ENCODE results near the gene DNER. TPM values are rescaled to one million over a fixed set of nuclear protein-coding genes. Genes with fewer than 3 reads are reported as not detected.

The DNER gene
- total RNA-seq, 2 donors from 2014 or later = 2.6 to 6.0 TPM

DNA sequence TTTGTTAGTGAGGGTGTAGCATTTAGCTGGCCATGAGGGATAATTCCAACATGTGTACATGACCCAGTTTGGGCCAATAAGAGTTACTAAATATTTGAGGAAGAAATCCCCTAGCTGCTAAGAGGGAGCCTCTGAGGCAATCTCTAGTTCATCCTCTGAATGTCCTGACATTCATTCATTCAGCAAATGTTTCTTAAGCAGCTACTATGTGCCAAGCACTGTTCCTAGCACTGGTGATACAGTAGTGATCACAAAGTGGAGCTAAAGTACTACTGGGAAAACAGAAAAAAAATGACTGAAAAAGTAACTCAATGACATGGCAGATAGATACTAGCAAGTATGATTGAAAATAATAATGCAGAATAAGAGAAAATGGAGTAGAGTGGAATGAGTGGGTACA is 363.5 kb downstream of the DNER start:
- no peak overlapping the region for H3K4me3 ChIP-seq
- no peak overlapping the region for H3K27ac ChIP-seq
- no peaks in the 10 kb centered on the region for H3K9me3 ChIP-seq
- H3K4me1 ChIP-seq (replicated peaks) = no peaks in the 10 kb centered on the region
- H3K27me3 ChIP-seq (replicated peaks; ENCODE audit: insufficient read depth) = no peaks in the 10 kb centered on the region
- no peak for TF ChIP-seq CTCF (IDR thresholded peaks at IDR 0.05)
- no peak for TF ChIP-seq POLR2AphosphoS5 (IDR thresholded peaks at IDR 0.05)
- no peak for TF ChIP-seq POLR2A (IDR thresholded peaks at IDR 0.05)
- H3K36me3 ChIP-seq = no peaks in the 10 kb centered on the region
- no peak for DNase-seq (ENCODE audit: low spot score)
- intact Hi-C loops (cut with DNase I) = no loop called here

- Histone ChIP-seq H3K9me3 (no peaks in the 10 kb centered on the region), H3K4me1 (replicated peaks) (no peaks in the 10 kb centered on the region), H3K36me3 (no peaks in the 10 kb centered on the region), H3K27me3 (replicated peaks; ENCODE audit: insufficient read depth) (no peaks in the 10 kb centered on the region), H3K4me3 (no peak overlapping the region), H3K27ac (no peak overlapping the region)
- intact Hi-C loops (cut with DNase I) = no loop called here
- TF ChIP-seq CTCF (IDR thresholded peaks at IDR 0.05) = no peak
- TF ChIP-seq POLR2AphosphoS5 (IDR thresholded peaks at IDR 0.05) = no peak
- no peak for TF ChIP-seq POLR2A (IDR thresholded peaks at IDR 0.05)
- WGBS = 74% methylated on average over 9 of the region's 9 CpGs
- no peak for DNase-seq (ENCODE audit: low spot score)
These were observed 364.1 kb downstream of the DNER start for GRCh38 chr2:229350117-229350805.

DNA sequence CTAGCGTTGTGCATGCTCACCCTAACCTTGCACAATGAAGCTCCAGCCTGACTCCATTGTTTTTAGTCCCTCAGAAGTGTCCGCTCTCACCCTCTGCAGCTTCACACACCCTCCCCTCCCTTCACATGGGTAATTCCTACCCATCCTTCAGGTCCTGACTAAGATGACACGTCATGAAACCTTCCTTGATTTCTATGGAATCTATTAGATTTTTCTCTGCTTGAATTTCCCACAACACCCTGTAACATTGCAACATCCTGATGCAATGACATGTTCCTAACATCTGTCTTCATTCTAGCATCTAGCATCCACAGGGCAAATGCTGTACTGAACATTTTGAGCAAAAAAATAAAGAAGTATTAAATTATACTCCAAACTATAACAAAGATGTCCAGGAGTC is 366.2 kb downstream of the DNER start:
- Histone ChIP-seq H3K4me3 (no peak overlapping the region), H3K27ac (no peak overlapping the region), H3K4me1 (replicated peaks) (no peaks in the 10 kb centered on the region), H3K27me3 (replicated peaks; ENCODE audit: insufficient read depth) (no peaks in the 10 kb centered on the region), H3K9me3 (no peaks in the 10 kb centered on the region), H3K36me3 (no peaks in the 10 kb centered on the region)
- intact Hi-C loops (cut with DNase I) = no loop called here
- no peak for TF ChIP-seq POLR2A (IDR thresholded peaks at IDR 0.05)
- no peak for TF ChIP-seq CTCF (IDR thresholded peaks at IDR 0.05)
- no peak for TF ChIP-seq POLR2AphosphoS5 (IDR thresholded peaks at IDR 0.05)
- no peak for DNase-seq (ENCODE audit: low spot score)
- 84% methylated on average over 3 of the region's 3 CpGs for WGBS

DNA sequence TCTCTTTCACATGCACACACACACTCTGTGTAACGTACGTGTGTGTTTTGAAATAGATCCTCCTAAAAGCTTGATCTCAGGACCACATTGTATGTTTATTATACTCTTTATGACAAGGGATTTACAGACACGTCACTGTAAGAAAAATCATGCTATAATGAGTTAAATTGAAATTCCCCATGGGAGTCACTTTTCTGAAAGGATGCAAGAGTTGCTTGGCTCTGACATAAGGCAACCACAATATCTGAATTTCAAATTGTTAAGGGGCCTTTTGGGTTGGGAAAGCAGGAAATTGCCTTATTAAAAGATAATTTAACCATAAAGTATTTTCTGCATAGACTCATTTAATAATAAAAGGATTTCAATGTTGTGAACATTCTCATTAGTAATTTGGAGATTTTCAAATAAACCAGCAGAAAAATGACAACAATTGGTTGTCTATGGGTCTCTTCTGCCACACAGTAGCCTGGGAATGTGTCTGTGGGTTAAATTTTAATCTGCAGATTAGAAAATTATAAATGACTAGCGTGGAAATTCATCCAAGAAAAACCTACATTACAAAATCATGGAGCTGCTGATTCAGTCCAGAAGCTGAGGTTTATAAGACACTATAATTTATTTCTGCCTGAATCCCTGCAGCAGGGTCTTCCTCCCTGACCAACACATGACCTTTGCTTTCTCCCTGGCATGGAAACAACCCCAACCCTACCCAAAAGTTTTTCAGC is 367.4 kb downstream of the DNER start:
- intact Hi-C loops (cut with DNase I) = no loop called here
- 67% methylated on average over 4 of the region's 4 CpGs for WGBS
- Histone ChIP-seq H3K36me3 (no peaks in the 10 kb centered on the region), H3K27ac (no peak overlapping the region), H3K9me3 (no peaks in the 10 kb centered on the region), H3K4me3 (no peak overlapping the region), H3K4me1 (replicated peaks) (no peaks in the 10 kb centered on the region), H3K27me3 (replicated peaks; ENCODE audit: insufficient read depth) (no peaks in the 10 kb centered on the region)
- TF ChIP-seq POLR2A (IDR thresholded peaks at IDR 0.05) (no peak), POLR2AphosphoS5 (IDR thresholded peaks at IDR 0.05) (no peak), CTCF (IDR thresholded peaks at IDR 0.05) (no peak)
- DNase-seq (ENCODE audit: low spot score) = no peak

GRCh38 chr2:229344955-229345354 is 369.4 kb downstream of the DNER start:
- no peaks in the 10 kb centered on the region for H3K27me3 ChIP-seq (replicated peaks; ENCODE audit: insufficient read depth)
- 96% methylated on average over 4 of the region's 4 CpGs for WGBS
- DNase-seq (ENCODE audit: low spot score) = no peak
- no peak overlapping the region for H3K27ac ChIP-seq
- H3K4me3 ChIP-seq = no peak overlapping the region
- H3K4me1 ChIP-seq (replicated peaks) = no peaks in the 10 kb centered on the region
- H3K36me3 ChIP-seq = no peaks in the 10 kb centered on the region
- TF ChIP-seq POLR2A (IDR thresholded peaks at IDR 0.05) = no peak
- TF ChIP-seq POLR2AphosphoS5 (IDR thresholded peaks at IDR 0.05) = no peak
- TF ChIP-seq CTCF (IDR thresholded peaks at IDR 0.05) = no peak
- no peaks in the 10 kb centered on the region for H3K9me3 ChIP-seq
- intact Hi-C loops (cut with DNase I) = no loop called here
